ENCODE data around the gene PPP3CB.

Gene PPP3CB

DNA sequence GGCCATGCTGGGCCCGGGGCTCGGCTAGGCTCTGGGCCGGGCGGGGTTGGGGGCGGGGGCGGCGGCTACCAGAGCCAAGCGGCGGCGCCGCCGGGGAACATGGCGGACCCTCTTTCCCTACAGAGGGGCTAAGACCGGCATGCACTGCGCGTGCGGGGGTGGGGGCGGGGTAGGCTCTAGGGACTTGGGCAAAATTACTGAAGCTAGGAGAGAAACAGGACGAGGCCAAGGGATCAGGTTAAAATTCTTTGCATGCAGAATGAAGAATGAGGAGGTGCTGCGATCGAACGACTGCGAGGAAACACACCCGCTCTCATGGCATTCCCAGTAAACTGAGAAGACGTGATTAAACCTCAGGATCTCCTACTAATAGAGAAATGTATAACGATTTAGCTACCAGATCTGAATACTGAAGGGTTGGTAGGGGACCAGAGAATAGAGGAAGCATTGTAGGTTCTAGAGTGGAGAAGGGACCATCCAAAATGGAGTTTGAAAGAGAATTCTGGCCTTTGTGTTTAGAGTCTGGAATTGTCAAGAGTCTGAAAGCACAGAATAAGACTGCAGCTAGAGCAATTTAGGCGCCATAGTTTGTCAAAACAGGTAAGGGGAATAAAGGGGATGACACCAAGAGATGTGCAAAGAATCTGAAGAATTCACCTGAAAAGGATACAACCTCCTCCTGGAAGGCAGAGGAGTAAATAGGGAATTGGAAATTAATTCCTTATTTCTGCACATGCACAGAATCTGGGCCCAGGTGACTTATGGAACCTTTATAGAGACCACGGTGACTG lies at the start of gene PPP3CB:
Gene PPP3CB (minus strand): TSS at position 141 of the 791 bp plus-strand sequence. CDS start 135 bp downstream, at position 6.
- peak; percentile 93 to 97 (median 97) for DNase-seq

DNA sequence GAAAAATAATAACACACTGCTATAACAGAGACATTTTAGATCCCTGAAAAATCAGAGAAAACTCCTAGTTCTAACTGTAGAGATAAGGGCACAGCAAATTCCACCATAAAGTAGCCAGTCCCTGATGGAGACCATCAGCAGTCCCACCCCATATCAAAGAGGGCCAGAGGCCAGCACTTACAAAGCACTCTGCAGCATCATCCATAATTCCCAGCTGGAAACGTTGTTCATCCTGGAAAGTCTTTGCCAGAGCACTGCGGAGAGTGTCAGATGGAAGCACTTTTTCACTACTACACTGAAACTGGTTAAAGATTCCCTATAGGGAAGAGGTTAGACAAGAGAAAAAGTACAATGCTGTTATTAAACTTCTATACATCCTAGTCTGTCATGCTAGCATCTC lies 49.5 kb upstream of the PPP3CB start:
- DNase-seq = no peak

DNA sequence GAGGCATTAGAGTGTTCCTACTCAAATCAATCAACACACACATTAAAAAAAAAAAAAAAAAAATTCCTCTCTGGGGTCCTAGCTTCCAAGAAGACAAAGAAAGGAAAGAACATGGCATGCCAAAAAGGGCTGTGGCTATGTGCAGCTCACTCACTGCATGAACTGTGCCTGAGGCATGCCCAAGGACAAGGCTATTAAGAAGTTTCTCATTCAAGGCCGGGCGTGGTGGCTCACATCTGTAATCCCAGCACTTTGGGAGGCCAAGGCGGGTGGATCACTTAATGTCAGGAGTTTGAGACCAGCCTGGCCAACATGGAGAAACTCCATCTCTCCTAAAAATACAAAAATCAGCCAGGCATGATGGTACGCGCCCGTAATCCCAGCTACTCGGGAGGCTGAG lies 41.9 kb upstream of the PPP3CB start:
- DNase-seq = no peak

DNA sequence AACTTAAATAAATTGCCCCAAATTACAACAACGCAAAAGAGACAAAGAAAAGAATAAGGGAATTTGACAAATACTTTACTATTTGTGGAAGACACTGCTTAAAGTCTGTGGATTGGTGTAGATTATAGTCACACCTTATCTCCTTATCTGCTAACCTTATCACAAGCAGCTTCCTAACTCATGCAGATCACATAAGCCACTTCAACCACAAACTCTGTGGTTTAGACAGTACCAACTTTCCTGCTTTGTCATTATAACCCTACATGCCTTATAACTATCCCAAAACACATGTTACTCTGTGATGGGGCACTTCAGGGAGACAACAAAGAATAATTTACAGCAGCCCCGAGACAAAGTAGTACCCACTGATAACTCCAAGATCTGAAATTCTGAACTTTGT lies 41.5 kb upstream of the PPP3CB start:
- no peak for DNase-seq

DNA sequence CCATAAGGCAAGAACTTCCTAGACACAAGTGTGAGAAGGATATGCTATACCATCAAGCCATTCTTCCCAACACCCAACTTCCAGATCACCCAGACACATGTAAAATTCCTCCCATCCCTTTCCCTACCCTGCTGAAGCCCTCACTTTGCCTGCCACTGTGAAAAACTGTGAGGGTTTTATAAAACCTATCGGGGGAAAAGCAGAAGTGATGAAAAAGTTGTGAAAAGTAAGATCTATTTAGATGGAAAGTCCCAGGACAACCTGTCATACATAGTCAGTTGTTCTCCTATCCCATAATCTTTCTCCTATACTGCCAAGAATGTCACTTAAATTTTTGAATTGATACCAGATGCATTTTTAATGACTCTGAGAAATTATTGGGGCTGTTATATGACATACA lies 39.0 kb upstream of the PPP3CB start:
- DNase-seq = no peak

DNA sequence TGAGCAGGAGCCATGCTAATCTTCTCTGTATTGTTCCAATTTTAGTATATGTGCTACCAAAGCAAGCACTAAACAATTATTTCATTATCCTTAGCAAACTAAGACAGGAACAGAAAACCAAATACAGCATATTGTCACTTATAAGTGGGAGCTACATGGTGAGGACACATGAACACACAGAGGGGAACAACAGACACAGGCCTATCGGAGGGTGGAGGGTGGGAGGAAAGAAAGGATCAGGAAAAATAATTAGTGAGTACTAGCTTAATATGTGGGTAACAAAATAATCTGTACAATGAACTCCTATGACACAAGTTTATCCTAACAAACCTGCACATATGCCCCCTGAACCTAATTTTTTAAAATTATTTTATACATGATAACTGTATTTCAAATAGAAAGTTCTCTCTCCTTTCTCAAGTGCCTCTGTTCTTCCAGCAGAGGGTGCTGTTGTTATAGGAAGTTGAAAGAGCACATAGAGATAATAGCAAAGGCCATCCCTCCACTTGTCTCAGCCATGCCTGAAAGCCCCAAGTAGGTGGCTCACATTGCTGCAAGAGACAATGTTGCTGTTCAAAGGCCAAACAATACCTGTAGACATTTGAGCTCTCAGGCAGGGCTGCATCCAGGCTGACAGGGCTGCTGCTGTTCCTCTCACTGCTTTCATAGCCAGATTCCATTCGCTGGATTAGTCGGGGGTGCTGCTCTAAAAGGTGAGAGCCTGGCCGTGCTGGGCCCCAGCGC lies 33.4 kb upstream of the PPP3CB start:
- DNase-seq = peak; percentile 83 to 93 (median 90)

DNA sequence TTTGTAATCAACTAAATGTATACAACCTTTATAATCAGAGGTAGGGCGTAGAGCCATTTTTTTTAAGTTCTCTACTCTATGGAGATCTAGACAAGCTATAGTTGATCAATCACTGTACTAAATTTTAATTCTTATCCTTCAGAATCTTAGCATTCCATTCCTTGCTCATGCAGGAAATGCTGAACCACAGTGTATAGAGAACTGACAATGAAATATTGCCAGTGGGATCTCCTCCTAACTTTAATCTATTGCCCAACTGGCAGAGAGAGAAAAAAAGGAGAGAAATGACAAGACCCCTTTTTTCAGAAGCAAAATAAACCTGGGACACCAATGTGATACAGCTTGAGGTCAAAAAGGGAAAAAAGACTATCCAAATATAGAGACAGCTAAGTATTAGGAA lies 26.4 kb upstream of the PPP3CB start:
- no peak for DNase-seq

DNA sequence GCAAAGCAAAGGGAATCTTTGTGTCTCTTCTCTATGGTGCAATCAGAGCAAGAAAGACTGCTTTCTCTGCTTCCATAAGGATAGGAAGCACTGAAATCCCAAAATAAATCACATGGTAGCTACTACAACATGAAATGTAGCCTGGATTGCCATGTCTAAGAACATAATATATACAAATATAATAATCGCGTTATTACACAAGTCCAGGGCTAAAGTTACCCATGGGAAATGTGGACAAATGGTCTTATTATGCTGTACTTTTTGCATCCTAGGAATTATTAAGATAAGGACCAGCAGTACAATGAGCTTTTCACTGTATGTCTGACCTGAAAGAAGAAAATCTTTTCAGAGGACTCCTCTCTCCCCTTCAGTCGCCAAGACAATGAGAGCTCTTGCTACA lies 23.5 kb upstream of the PPP3CB start:
- DNase-seq = no peak

DNA sequence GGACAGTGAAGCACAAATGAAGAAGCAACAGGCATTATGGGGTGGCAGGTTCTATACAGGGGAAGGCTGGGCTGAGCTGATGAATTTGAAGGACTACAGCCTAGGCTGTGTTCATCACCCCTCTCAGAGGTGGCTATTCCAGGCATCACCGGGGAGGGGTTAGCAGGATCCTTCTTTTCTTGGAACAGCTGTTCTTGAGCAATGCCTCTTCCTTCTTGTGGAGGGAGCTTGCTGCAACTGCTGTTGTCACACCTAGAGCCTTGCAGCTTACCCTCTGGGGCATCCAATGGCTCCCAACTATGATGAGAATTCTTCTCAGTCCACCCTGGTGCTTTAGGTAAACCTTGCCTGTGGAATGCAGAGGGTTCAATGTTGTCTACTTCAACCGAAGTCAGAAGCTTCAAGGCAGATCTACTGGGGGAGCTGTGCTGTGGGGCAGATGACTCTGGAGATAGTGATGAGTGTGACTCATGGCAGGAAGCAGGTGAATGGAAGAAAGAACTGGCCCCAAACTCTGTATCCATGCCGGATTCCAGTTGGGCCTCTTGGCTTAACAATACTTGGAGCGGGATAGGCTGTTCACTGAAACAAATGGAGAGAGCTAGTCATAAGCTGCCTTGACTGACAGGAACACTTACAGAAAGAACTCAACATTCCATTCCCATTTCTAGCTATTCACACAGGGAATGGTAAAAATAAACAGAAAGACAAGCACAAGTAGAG lies 21.5 kb upstream of the PPP3CB start:
- no peak for DNase-seq

DNA sequence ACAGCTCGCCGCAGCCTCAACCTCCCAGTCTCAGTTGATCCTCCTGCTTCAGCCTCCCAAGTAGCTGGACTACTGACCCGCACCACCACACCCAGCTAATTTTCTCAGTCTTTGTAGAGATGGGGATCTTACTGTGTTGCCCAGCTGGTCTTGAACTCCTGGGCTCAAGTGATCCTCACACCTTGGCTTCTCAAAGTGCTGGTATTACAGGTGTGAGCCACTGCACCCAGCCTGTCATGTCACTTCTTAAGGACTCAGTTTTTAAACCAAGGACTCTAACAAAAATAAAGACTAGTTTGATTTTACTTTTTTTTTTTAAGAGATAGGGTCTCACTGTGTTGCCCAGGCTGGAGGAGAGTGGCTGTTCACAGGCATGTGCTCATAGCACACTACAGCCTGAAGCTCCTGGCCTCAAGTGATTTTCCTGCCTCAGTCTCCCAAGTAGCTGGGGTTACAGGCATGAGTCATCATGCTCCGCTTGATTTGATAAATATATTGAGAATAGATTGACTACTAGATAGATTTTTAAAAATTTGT lies 16.5 kb upstream of the PPP3CB start:
- DNase-seq = no peak

DNA sequence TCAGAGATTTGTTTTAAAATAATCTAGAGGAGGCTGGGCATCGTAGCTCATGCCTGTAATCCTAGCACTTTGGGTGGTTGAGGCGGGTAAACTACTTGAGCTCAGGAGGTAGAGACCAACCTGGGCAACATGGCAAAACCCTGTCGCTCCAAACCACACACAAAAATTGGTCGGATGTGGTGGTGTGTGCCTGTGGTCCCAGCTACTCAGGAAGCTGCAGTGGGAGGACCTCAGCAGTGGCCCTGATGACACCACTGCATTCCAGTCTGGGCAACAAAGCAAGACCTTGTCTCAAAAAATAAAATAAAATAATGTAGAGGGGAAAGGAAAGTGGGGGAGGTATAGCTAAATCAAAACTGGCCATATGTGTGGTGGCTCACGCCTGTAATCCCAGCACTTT lies 13.9 kb upstream of the PPP3CB start:
- no peak for DNase-seq

DNA sequence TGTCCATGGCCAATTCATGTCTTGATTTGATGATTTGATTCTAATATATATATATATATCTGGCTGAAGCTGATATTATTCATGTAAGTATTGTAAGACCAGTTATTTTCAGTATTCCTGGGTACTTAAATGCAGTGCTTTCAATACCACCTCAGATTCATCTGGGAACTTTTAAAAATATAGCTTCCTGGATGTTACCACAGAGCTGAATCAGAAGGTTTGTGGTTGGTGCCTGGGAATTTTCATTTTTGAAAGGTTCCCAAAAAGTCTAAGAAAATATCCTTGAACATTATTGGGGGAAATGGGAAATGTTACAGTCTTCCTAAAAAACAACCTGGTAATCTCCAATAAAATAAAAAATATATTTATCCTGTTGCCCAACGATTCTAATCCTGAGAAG lies 10.7 kb upstream of the PPP3CB start:
- DNase-seq = no peak

DNA sequence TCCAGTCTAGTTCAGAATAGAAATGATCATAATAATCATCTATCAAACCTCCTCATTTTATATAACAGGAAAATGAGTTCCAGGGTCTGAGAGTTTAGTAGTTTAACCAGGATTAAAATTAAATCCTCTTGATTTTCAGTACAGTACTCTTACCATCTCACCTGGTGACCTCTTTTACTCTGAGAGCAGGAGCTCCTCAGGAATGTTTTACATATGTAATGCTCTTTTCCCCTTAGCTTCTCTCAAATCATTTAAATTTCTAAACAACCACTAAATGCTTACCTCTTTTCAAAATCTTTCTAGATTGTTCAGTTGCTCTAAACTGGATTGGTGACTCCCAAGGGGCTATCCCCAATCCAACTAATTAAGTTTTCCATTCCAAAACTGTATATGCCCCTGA lies 10.2 kb upstream of the PPP3CB start:
- DNase-seq = no peak

DNA sequence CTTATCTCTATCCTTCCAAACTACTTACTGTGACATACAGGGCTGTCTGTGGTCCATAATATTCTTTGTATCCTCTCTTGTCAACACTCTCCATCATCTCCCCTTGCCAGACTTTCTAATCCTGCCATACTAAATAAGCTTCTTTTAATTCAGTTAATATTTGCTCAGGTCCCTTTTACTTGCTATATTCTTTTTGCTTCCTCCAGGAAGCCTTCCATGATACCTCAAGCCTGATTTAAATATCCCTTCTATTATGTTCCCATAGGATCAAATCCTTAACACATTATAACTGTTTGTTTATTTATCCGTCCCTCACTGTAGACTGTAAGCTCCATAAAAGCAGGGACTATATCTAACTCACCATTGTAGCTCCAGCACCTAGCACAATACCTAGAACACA lies 7.2 kb upstream of the PPP3CB start:
- no peak for DNase-seq

DNA sequence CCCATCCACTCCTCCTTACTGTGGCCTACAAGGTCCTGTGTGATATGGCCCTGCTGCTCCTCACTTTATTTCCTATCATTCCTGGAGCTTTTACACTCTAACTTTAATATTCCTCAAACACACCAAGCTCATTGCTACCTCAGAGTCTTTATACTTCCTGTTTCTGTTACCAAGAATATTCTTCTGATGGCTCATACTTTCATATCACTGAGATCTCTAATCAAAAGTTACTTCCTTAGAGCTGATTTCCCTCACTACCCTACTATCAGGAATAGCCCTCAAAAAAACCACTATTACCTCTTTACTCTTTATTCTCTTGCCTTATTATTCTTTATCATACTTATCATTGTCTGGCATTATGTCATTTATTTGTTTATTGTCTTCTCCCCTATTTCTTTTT lies 5.8 kb upstream of the PPP3CB start:
- DNase-seq = peak in 2 of 3 donors; percentile 23 to 41

DNA sequence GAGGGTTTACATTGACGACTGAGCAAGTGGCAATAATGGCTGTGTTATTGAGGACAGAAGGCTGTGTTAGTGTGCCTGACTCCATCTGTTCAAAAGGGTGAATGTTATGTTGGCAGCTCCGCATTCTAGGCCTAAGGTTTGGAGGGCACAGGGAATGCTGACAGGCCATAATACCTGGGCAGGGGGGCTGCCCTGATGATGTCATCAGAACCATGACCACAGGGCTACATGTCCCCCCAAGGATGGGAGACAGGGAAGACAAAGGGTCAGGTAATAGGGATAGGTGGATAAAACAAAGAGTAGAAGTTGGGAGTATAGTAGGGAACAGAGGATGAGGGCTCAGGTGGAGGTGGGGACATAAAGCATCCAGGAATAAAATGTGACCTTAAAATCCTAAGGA lies 1.8 kb upstream of the PPP3CB start:
- DNase-seq = no peak

DNA sequence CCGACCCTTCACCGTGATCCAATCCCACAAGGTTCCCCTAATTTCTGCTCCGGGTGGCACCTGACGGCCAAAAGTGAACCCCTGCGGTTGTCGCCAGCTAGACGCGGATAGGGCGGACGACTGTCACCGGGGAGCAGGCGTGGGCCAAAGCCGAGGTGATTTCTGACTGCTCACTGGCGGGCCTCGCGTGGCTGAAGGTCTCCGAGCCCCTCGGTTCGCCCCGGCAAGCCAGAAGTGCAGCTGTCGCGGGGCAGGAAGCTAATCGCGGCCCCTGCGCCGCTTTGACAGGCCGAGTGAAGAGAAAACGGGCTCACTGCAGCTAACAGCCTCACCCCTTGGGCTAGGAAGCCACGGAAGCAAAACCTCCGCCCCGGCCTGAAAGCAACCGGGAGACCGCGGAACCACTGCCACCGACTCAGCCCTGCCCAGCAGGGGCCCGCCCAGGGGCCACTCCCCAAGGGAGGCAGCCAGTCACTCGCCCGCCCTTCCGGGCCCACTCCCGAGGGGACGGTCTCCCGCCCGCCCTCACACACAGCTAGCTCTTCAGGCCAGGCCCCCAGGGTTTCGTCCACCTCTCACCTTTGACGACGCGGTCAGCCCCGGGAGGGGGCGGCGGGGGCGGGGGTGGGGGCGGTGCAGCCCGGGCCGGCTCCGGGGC lies 469 bp downstream of the PPP3CB start:
- peak; percentile 96 to 98 (median 97) for DNase-seq

DNA sequence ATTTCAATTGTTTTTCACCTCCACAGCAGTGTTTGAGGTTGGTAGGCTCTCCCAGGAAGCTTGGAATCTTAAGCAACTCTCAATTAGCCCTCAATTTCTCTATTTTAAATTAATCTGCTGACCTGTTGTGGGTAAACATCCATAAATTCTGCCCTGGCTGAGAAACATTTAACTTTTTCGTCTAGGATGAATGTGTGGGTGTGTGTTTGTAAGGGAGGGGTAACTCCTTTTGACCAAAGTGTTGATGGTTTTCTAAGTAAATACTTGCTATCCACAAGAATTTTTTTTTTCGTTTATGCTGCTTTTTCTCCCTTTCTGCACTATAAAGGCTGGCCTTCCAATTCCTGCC lies 973 bp downstream of the PPP3CB start:
- no peak for DNase-seq

DNA sequence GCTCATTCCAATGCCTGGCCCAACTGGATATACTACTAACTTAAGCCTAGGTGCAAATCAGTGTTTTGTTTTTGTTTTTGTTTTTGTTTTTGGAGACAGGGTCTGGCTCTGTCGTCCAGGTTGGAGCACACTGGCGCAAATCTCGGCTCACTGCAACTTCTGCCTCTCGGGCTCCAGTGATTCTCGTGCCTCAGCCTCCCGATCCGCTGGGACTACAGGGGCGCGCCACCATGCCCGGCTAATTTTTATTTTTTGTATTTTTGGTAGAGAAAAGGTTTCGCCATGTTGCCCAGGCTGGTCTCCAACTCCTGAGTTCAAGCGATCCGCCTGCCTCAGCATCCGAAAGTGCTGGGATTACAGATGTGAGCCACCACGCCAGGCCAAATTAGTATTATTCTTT lies 1.6 kb downstream of the PPP3CB start:
- no peak for DNase-seq

DNA sequence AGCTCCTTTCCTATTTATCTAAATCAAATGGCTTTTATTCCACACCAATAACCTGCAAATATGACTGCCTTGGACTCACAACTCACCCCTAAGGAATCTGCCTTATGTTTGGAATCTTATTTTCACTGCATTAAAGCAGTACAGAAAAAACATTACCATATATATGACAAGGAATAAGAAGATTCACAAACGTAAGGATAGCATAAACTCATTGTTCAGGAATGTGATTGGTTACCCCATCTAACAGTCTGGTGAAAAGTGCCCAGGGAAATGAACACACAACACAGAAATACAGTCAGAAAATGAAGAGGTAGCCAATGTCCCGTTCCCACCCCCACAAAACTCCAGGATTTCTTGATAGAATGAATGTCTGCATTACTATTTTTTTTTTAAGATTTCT lies 2.0 kb downstream of the PPP3CB start:
- no peak for DNase-seq

DNA sequence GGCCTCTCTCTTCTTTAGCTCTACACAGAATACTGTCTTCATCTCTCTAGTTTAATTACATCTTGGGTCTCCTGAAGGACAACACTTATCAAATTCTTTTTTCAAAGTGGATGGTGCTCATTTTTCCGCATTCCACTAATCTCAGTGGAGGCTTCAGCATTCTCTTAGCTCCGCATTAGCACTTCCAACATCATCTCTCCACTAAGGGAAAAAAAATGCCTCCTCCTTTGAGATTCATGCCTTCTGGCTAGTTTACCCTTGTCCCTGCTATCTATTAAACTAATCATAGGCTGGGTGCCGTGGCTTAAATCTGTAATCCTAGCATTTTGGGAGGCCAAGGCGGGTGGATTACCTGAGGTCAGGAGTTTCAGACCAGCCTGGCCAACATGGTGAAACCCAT lies 9.2 kb downstream of the PPP3CB start:
- no peak for DNase-seq

DNA sequence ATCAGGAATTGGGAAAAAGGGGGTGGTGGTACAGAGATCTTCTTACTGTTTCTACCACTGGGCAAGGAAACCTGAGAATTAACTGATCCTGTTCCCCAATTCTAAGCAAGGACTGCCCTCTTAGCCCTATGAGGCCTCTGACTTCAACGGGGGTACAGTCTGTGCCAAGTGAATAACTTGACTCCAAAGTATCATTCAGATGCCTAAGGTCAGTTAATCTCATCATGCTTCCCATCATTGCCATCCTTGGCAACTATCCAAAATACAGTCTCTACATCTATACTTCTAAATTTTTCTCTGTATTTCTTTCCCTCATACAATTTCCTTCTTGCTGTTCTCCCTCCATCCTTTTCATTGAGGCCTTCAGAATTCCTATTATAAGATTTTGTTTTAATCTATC lies 10.5 kb downstream of the PPP3CB start:
- DNase-seq = no peak

DNA sequence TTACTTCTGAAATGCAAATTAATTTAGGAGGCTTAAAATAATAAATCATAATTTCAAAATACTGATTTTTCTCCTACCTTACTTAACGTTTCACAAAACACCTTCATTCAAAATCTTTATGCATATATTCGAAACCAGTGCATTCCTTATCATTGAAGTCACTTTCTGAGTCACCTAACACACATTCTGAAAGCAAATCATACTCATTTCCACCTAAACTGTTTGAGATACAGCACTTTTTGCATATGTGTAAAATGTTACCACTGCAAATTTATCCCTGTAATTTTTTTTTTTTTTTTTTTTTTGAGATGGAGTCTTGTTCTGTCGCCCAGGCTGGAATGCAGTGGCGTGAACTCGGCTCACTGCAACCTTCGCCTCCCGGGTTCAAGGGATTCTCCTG lies 15.7 kb downstream of the PPP3CB start:
- DNase-seq = no peak

All from suppressor macrophage treated with lipopolysaccharide for 1 hour (primary cell).